Gastrocnemius medialis (tissue), 4 donors: ENCODE data around the gene VAV1. TPM values are rescaled to one million over a fixed set of nuclear protein-coding genes. Genes with fewer than 3 reads are reported as not detected.

ENCODE experiments used
- ATAC-seq, 2 donors: fragments of 150-250 bp; one replicate each; pipeline ENCODE4 v1.9.1; 2016
- DNase-seq, 2 donors: peaks; one replicate each; pipeline ENCODE4 v3.0.0-alpha.2; 2019
- H3K27ac ChIP-seq, 4 donors: fragments of 200-600 bp; sonication (generic); 1 replicate in 1 of 4; 2 replicates in 3 of 4; pipeline ENCODE4 v1.5.1; 2016 to 2018; ENCODE audit warnings: mild to moderate bottlenecking in 2 of 4, moderate library complexity in 1 of 4
- H3K27me3 ChIP-seq, 3 donors: fragments of 200-600 bp; sonication (generic) in 2 of 3; 1 replicate in 1 of 3; 2 replicates in 2 of 3; pipeline versions ENCODE4 v1.5.1 to v1.6.0; 2016 to 2019; ENCODE audit warnings: mild to moderate bottlenecking in 1 of 3, moderate library complexity in 1 of 3
- H3K36me3 ChIP-seq, 2 donors: fragments of 200-600 bp; sonication (generic) in 1 of 2; one replicate each; pipeline ENCODE4 v1.5.1; 2017 to 2018
- H3K4me1 ChIP-seq, 2 donors: fragments of 200-600 bp; sonication (generic) in 1 of 2; one replicate each; pipeline ENCODE4 v1.5.1; 2016 to 2017; ENCODE audit warnings: mild to moderate bottlenecking in 2 of 2
- H3K4me3 ChIP-seq, 4 donors: fragments of 200-600 bp; sonication (generic) in 3 of 4; 1 replicate in 1 of 4; 2 replicates in 3 of 4; pipeline ENCODE4 v1.5.1; 2016 to 2019; ENCODE audit warnings: mild to moderate bottlenecking in 2 of 4
- H3K9me3 ChIP-seq, 3 donors: fragments of 200-600 bp; sonication (generic) in 2 of 3; 1 replicate in 1 of 3; 2 replicates in 2 of 3; pipeline ENCODE4 v1.5.1; 2016 to 2019
- POLR2A ChIP-seq, 2 donors: fragments of 450-650 bp; IDR thresholded peaks; one replicate each; pipeline ENCODE4 v1.6.1; 2017; ENCODE audit warnings: antibody characterized with exemption in 2 of 2, mild to moderate bottlenecking in 2 of 2, moderate library complexity in 2 of 2
- in situ Hi-C, 4 donors: fragments of 200-750 bp; cut with MboI; loops; one replicate each; pipeline versions ENCODE4 v1.15.0 to v1.8.0; 2017; ENCODE audit warnings: low sequenced_read_pairs in 4 of 4
- intact Hi-C: fragments of 100-400 bp; cut with DNase I; formaldehyde crosslinking; loops from one replicate; pipeline ENCODE4 v1.15.1; 2023; ENCODE audit warnings: low total_unique reads
- total RNA-seq, 4 donors: library from RNA; depleted of rRNA; stranded (reverse); fragments of >200 nt; gene quantifications; one replicate each; pipeline versions ENCODE4 v1.1.0 to v1.2.3, GENCODE V29; 2016
- TF ChIP-seq, protein P1 (sequence below), 5 experiments: fragments of 450-650 bp in 3 of 5; fragments of 200-600 bp in 2 of 5; sonication (generic) in 2 of 5; IDR thresholded peaks in 4 of 5; conservative IDR thresholded peaks in 1 of 5; 1 replicate in 4 of 5; 2 replicates in 1 of 5; pipeline ENCODE4 v1.5.1; 2016 to 2019; ENCODE audit warnings: antibody characterized with exemption in 5 of 5, mild to moderate bottlenecking in 3 of 5, moderate library complexity in 3 of 5

Gene VAV1
- total RNA-seq, 4 donors from 2014 or later: 0.63 to 1.8 (median 0.96) TPM

GRCh38 chr19:6875218-6875617 lies 102.7 kb downstream of the VAV1 start:
- Histone ChIP-seq H3K36me3 (no peaks in the 10 kb centered on the region), H3K27ac (no peak overlapping the region), H3K27me3 (no peaks in the 10 kb centered on the region), H3K4me1 (no peaks in the 10 kb centered on the region), H3K4me3 (no peak overlapping the region), H3K9me3 (no peaks in the 10 kb centered on the region)
- intact Hi-C loops: no loop called here
- DNase-seq (no peak), ATAC-seq (no peak)
- TF ChIP-seq, protein P1, sequence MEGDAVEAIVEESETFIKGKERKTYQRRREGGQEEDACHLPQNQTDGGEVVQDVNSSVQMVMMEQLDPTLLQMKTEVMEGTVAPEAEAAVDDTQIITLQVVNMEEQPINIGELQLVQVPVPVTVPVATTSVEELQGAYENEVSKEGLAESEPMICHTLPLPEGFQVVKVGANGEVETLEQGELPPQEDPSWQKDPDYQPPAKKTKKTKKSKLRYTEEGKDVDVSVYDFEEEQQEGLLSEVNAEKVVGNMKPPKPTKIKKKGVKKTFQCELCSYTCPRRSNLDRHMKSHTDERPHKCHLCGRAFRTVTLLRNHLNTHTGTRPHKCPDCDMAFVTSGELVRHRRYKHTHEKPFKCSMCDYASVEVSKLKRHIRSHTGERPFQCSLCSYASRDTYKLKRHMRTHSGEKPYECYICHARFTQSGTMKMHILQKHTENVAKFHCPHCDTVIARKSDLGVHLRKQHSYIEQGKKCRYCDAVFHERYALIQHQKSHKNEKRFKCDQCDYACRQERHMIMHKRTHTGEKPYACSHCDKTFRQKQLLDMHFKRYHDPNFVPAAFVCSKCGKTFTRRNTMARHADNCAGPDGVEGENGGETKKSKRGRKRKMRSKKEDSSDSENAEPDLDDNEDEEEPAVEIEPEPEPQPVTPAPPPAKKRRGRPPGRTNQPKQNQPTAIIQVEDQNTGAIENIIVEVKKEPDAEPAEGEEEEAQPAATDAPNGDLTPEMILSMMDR (IDR thresholded peaks at IDR 0.05 in 4 of 5, conservative IDR thresholded peaks at IDR 0.05 in 1 of 5): no peak
- TF ChIP-seq POLR2A (IDR thresholded peaks at IDR 0.05): no peak
- in situ Hi-C loops: no loop called here

DNA sequence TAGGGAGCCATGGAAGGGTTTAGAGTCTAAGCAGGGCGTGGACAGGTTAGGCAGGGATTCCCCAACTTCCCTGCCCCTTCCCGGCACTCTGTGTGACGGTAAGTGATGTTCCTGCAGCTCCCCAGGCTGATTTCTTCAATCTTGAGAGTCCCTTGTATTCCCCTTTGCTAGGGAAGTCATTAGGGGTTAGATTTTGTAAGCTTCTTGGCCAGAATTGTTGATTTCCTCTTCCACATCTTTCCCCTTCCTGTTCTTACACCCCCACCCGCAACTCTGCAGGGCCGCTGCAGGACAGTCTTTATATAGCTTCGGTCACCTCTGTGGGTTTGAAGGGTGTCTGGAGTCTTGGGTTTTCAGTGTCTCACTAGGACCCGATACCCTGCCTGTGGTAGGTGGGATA lies 104.2 kb downstream of the VAV1 start:
- no peak for ATAC-seq
- H3K27ac ChIP-seq: no peak overlapping the region

DNA sequence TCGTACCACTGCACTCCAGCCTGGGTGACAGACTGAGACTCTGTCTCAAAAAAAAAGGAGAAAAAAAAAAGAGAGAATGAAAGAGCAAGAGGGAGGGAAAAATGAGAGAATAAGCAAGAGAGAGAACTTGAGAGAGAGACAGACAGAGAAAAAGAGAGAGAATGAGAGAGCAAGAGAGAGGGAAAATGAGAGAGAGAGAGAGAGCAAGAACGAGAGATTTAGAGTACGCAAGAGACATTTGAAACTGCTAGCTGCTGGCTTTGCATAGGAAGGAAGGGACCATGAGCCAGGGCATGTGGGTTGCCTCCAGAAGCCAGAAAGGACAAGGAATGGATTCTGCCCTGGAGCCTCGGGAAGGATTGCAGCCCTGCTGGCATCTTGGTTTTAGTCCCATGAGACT lies 105.3 kb downstream of the VAV1 start:
- in situ Hi-C loops: no loop called here

More for the DNA sequence above, 104.2 kb downstream of the VAV1 start:
- H3K4me1 ChIP-seq: no peaks in the 10 kb centered on the region
- no peak for DNase-seq
- TF ChIP-seq POLR2A (IDR thresholded peaks at IDR 0.05): no peak
- TF ChIP-seq, protein P1 (IDR thresholded peaks at IDR 0.05 in 4 of 5, conservative IDR thresholded peaks at IDR 0.05 in 1 of 5): no peak
- in situ Hi-C loops: no loop called here
- H3K27me3 ChIP-seq: no peaks in the 10 kb centered on the region
- H3K9me3 ChIP-seq: no peaks in the 10 kb centered on the region
- no peak overlapping the region for H3K4me3 ChIP-seq
- H3K36me3 ChIP-seq: no peaks in the 10 kb centered on the region
- intact Hi-C loops: no loop called here

GRCh38 chr19:6886277-6886897 lies 113.9 kb downstream of the VAV1 start:
- no peak overlapping the region for H3K27ac ChIP-seq
- no peak overlapping the region for H3K4me3 ChIP-seq
- no peaks in the 10 kb centered on the region for H3K27me3 ChIP-seq
- ATAC-seq (no peak), DNase-seq (no peak)
- in situ Hi-C loops (no loop called here), intact Hi-C loops (no loop called here)
- no peaks in the 10 kb centered on the region for H3K9me3 ChIP-seq
- no peak for TF ChIP-seq POLR2A (IDR thresholded peaks at IDR 0.05)
- TF ChIP-seq, protein P1 (IDR thresholded peaks at IDR 0.05 in 4 of 5, conservative IDR thresholded peaks at IDR 0.05 in 1 of 5): no peak
- H3K4me1 ChIP-seq: no peaks in the 10 kb centered on the region
- H3K36me3 ChIP-seq: no peaks in the 10 kb centered on the region

More for the DNA sequence above, 105.3 kb downstream of the VAV1 start:
- Histone ChIP-seq H3K9me3 (no peaks in the 10 kb centered on the region), H3K4me1 (no peaks in the 10 kb centered on the region), H3K27me3 (no peaks in the 10 kb centered on the region), H3K27ac (no peak overlapping the region), H3K36me3 (no peaks in the 10 kb centered on the region), H3K4me3 (no peak overlapping the region)
- TF ChIP-seq POLR2A (IDR thresholded peaks at IDR 0.05): no peak
- TF ChIP-seq, protein P1 (IDR thresholded peaks at IDR 0.05 in 4 of 5, conservative IDR thresholded peaks at IDR 0.05 in 1 of 5): no peak
- ATAC-seq (no peak), DNase-seq (no peak)
- intact Hi-C loops: no loop called here

- in situ Hi-C loops (no loop called here), intact Hi-C loops (no loop called here)
- DNase-seq (peak in 1 of 2 donors; percentile 14), ATAC-seq (no peak)
- no peaks in the 10 kb centered on the region for H3K27me3 ChIP-seq
- no peak within 1 kb of the TSS for H3K27ac ChIP-seq
- no peaks in the 10 kb centered on the region for H3K9me3 ChIP-seq
- TF ChIP-seq, protein P1 (IDR thresholded peaks at IDR 0.05 in 4 of 5, conservative IDR thresholded peaks at IDR 0.05 in 1 of 5): no peak
- TF ChIP-seq POLR2A (IDR thresholded peaks at IDR 0.05): no peak
- no peaks in the 10 kb centered on the region for H3K4me1 ChIP-seq
- no peaks in the 10 kb centered on the region for H3K36me3 ChIP-seq
- no peak within 1 kb of the TSS for H3K4me3 ChIP-seq
Measured at GRCh38 chr19:6887316-6887715, 114.8 kb downstream of the VAV1 start, which contains the start of gene ADGRE1. Gene ADGRE1, plus strand, starts transcription at chr19:6887579. Its CDS starts 30 bp downstream, at chr19:6887609.
